Endodermal cell (in vitro differentiated cells): ENCODE data around the gene PCSK7. TPM values are rescaled to one million over a fixed set of nuclear protein-coding genes. Genes with fewer than 3 reads are reported as not detected.
A peak's percentile ranks its signal among the peaks of the same experiment; 100 is the strongest.

ENCODE experiments used
- DNase-seq: peaks from one replicate; pipeline ENCODE4 v3.0.0-alpha.2; 2017
- H3K27ac ChIP-seq: 2 replicates; pipeline ENCODE4 v1.5.1; 2013; ENCODE audit warnings: mild to moderate bottlenecking, low read depth, low read length, moderate library complexity
- H3K27me3 ChIP-seq: 2 replicates; pipeline ENCODE4 v1.6.1; 2013; ENCODE audit warnings: mild to moderate bottlenecking, low read length, moderate library complexity; ENCODE audit not compliant: insufficient read depth, control insufficient read depth, poor library complexity, severe bottlenecking
- H3K36me3 ChIP-seq: 2 replicates; pipeline ENCODE4 v1.7.0; 2013; ENCODE audit warnings: mild to moderate bottlenecking, low read length, moderate library complexity; ENCODE audit not compliant: control insufficient read depth, insufficient read depth
- H3K4me1 ChIP-seq: one replicate; pipeline ENCODE4 v1.7.0; 2013; ENCODE audit warnings: low read length; ENCODE audit not compliant: control insufficient read depth, insufficient read depth
- H3K4me3 ChIP-seq: 2 replicates; pipeline ENCODE4 v1.5.1; 2013; ENCODE audit warnings: mild to moderate bottlenecking, low read length, moderate library complexity
- H3K9ac ChIP-seq: 2 replicates; pipeline ENCODE4 v1.6.1; 2013; ENCODE audit warnings: mild to moderate bottlenecking, low read length, moderate library complexity; ENCODE audit not compliant: poor library complexity, severe bottlenecking; ENCODE audit errors: extremely low read depth
- H3K9me3 ChIP-seq: 2 replicates; pipeline ENCODE4 v1.6.1; 2013; ENCODE audit warnings: mild to moderate bottlenecking, low read length, moderate library complexity; ENCODE audit not compliant: control insufficient read depth
- H3K27ac Mint-ChIP-seq: 2 replicates; pipeline ENCODE4 v1.8.0; 2020; ENCODE audit warnings: mixed read lengths
- H3K27me3 Mint-ChIP-seq: 2 replicates; pipeline ENCODE4 v1.8.0; 2021; ENCODE audit warnings: mild to moderate bottlenecking, mixed read lengths; ENCODE audit not compliant: insufficient read depth
- H3K36me3 Mint-ChIP-seq: 2 replicates; pipeline ENCODE4 v1.8.0; 2020; ENCODE audit warnings: low read depth, mixed read lengths
- H3K4me1 Mint-ChIP-seq: 2 replicates; pipeline ENCODE4 v1.8.0; 2020; ENCODE audit warnings: mixed read lengths
- H3K4me3 Mint-ChIP-seq: 2 replicates; pipeline ENCODE4 v1.8.0; 2020; ENCODE audit warnings: mild to moderate bottlenecking, moderate library complexity, mixed read lengths
- H3K9me3 Mint-ChIP-seq: 2 replicates; pipeline ENCODE4 v1.8.0; 2020; ENCODE audit warnings: mild to moderate bottlenecking, mixed read lengths
- WGBS, 2 experiments: methylation state at CpG; one replicate each; pipeline versions ENCODE4 v1.1.5 to v1.1.7; 2013; ENCODE audit warnings: missing lambda C conversion rate in 2 of 2, mixed read lengths in 1 of 2; ENCODE audit not compliant: insufficient coverage in 1 of 2, insufficient read length in 1 of 2; 5-methylcytosine and 5-hydroxymethylcytosine counted together
- total RNA-seq, 2 donors: library from RNA; stranded (reverse); fragmentation: NEBNext Ultra II Directional in 1 of 2; extraction: Animal tissue kit (Norgen Biotek cat#: 25700) in 1 of 2; gene quantifications; 2 replicates in 1 of 2; 3 replicates in 1 of 2; pipeline ENCODE4 v1.2.1, GENCODE V29; 2021
- TF ChIP-seq, protein P1 (sequence below): fragments of 200-600 bp; sonication (generic); conservative IDR thresholded peaks from 2 replicates; pipeline ENCODE4 v1.5.0; 2021; ENCODE audit warnings: antibody characterized with exemption, mild to moderate bottlenecking

Gene PCSK7
- total RNA-seq, 2 donors from 2014 or later, result 56.5 to 58.6 TPM

DNA sequence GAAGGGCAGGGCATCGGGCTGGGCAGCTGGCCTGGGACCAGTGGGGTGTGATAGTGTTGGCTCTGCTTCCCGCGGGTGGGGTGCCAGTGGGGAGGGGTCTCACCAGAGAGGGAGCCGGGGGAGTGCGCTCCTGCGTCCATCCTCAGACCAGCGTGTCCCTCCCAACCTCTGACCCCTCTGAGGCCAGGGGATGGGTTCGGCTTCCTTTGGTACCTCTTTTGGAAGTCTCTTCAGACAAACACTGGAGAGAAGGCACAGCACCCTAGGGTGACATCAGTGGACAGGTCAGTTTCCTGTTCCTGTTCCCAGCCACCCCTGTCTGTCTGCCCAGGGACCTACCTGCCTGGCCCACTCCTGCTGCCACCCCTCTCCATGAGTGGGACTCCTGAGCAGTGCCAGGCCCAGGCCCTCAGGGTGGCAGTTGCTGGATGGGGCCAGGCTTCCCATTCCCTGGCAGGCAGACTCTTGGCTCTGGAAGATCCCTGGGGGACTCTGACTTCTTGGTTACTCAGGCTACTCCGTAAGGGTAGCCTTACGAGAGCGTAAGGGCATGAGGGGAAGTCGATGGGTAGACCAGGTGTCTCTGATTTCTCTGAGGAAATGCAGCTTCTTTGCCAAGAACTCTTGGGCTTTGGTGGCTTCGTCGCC lies 30.1 kb downstream of the PCSK7 start:
- peaks cover 13% of the 10 kb centered on the region for H3K4me1 ChIP-seq

DNA sequence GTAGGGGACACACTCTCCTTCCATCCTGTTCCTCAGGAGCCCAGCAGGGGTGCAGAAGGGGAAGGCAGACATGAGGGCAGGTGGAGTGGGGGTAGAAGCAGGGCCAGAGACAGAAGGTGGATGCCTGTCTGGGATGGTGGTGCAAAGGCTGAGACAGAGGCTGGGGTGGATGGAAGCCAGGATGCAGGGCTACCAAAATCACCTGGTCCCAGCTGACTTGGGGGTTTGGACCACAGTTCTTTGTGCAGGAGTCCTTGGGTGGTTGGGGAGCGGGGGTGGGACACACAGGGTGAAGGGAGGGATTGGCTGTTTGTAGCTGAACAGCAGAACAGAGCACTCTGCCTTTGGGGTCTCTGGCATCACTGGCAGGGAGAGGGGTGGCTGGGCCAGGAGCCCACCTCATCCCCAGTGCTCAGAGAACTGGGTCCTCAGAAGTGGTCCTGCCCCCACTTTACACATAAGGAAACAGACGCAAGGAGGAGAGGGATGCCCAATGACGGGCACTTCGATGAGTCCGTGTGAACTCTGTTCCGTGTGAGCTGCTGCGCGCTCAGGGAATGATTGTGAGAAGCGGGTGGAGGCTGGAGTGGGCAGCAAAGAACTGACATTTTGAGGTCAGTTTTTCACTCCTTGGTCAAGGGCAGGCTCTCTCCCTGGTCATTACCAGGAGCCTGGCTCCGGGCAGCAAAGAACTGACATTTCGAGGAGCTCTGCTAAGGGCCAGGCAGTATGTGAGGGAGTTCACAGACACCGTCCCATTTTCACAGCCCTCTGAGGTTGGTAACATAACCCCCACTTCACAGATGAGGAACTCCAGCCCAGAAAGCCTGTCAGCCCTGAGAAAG lies 30.8 kb downstream of the PCSK7 start:
- H3K27ac Mint-ChIP-seq, result peak overlapping the region; percentile 56
- Histone ChIP-seq H3K9me3 (no peaks in the 10 kb centered on the region), H3K27me3 (no peaks in the 10 kb centered on the region), H3K9ac (peak overlapping the region; percentile 86), H3K27ac (no peak overlapping the region), H3K36me3 (peaks cover 44% of the 10 kb centered on the region), H3K4me1 (peaks cover 13% of the 10 kb centered on the region), H3K4me3 (peak overlapping the region; percentile 88)
- 63 to 78% methylated on average over 8 to 12 of the region's 12 CpGs for WGBS, 2 experiments
- no peaks in the 10 kb centered on the region for H3K27me3 Mint-ChIP-seq
- TF ChIP-seq, protein P1, sequence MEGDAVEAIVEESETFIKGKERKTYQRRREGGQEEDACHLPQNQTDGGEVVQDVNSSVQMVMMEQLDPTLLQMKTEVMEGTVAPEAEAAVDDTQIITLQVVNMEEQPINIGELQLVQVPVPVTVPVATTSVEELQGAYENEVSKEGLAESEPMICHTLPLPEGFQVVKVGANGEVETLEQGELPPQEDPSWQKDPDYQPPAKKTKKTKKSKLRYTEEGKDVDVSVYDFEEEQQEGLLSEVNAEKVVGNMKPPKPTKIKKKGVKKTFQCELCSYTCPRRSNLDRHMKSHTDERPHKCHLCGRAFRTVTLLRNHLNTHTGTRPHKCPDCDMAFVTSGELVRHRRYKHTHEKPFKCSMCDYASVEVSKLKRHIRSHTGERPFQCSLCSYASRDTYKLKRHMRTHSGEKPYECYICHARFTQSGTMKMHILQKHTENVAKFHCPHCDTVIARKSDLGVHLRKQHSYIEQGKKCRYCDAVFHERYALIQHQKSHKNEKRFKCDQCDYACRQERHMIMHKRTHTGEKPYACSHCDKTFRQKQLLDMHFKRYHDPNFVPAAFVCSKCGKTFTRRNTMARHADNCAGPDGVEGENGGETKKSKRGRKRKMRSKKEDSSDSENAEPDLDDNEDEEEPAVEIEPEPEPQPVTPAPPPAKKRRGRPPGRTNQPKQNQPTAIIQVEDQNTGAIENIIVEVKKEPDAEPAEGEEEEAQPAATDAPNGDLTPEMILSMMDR, result peak; percentile 9
- peak overlapping the region; percentile 64 for H3K4me3 Mint-ChIP-seq
- H3K4me1 Mint-ChIP-seq, result peaks cover 42% of the 10 kb centered on the region
- H3K9me3 Mint-ChIP-seq, result no peaks in the 10 kb centered on the region
- H3K36me3 Mint-ChIP-seq, result peaks cover 36% of the 10 kb centered on the region
- DNase-seq, result peak; percentile 66

More for the DNA sequence above, 30.1 kb downstream of the PCSK7 start:
- H3K27ac ChIP-seq, result no peak overlapping the region
- H3K9me3 Mint-ChIP-seq, result no peaks in the 10 kb centered on the region
- H3K27me3 Mint-ChIP-seq, result no peaks in the 10 kb centered on the region
- no peak overlapping the region for H3K27ac Mint-ChIP-seq
- H3K4me3 ChIP-seq, result peak overlapping the region; percentile 88
- no peaks in the 10 kb centered on the region for H3K9me3 ChIP-seq
- peaks cover 44% of the 10 kb centered on the region for H3K36me3 ChIP-seq
- no peak for DNase-seq
- TF ChIP-seq, protein P1, result no peak
- 83 to 91% methylated on average over 12 to 14 of the region's 14 CpGs for WGBS, 2 experiments
- H3K9ac ChIP-seq, result peak overlapping the region; percentile 86
- no peaks in the 10 kb centered on the region for H3K27me3 ChIP-seq
- peaks cover 42% of the 10 kb centered on the region for H3K4me1 Mint-ChIP-seq
- peaks cover 33% of the 10 kb centered on the region for H3K36me3 Mint-ChIP-seq
- peak overlapping the region; percentile 64 for H3K4me3 Mint-ChIP-seq

DNA sequence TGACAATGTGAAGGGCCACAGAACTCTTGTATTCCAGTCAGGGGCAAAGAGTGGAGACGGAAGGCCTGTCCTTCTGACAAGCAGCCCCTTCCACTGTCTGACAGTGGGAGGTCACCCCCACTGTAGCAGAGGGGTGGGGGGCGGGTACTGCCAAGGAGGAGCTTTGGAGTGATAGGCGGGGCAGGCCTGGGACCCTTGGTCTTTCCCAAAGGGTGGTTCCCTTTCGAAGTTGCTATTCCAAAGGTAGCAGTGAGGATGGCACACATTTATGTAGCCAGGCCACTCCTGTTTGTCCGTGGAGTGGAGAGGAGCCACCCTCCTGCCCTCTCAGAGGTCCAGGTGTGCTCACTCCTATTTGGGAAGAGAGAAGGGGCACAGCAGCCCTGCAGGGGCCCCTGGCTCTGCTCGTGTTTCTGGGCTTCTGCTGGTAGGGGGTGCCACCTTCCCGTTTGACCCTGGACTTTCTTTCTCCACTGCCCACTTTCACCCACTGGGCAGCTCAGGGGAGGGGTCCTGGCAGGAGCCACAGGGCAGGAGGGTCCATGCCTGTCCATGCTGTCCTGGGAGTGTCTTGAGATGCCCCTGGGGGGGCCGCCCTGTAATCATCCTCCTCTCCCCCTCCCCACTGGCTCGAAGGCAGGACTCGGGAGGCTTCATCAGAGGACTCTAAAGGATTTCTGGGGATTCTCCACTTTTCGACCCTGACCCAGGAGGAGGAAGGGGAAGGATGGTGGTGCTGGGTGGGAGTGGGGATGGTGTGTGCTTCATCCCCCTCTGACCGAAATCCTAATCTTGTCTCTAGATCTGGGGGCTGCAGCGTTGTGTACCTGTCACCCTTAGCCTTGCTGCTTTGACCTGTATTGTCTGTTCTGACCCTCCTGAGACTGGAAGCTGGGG lies 31.7 kb downstream of the PCSK7 start:
- peak overlapping the region; percentile 76 for H3K27ac Mint-ChIP-seq
- TF ChIP-seq, protein P1, result no peak
- Histone ChIP-seq H3K36me3 (peaks cover 39% of the 10 kb centered on the region), H3K9ac (peak overlapping the region; percentile 86), H3K9me3 (no peaks in the 10 kb centered on the region), H3K4me1 (peaks cover 13% of the 10 kb centered on the region), H3K27me3 (no peaks in the 10 kb centered on the region), H3K4me3 (peak overlapping the region; percentile 88), H3K27ac (no peak overlapping the region)
- 20 to 29% methylated on average over 3 to 13 of the region's 13 CpGs for WGBS, 2 experiments
- peak overlapping the region; percentile 64 for H3K4me3 Mint-ChIP-seq
- H3K9me3 Mint-ChIP-seq, result no peaks in the 10 kb centered on the region
- peaks cover 42% of the 10 kb centered on the region for H3K4me1 Mint-ChIP-seq
- H3K27me3 Mint-ChIP-seq, result no peaks in the 10 kb centered on the region
- H3K36me3 Mint-ChIP-seq, result peaks cover 38% of the 10 kb centered on the region
- peak; percentile 68 for DNase-seq
